HepG2 (cell line): ENCODE measurements around the gene TXLNA. TPM values are rescaled to one million over a fixed set of nuclear protein-coding genes. Genes with fewer than 3 reads are reported as not detected.

Experiments used
- ATAC-seq: fragments of 200-7000 bp; cut with Tn5 transposase; 3 replicates; pipeline ENCODE4 v1.9.1; 2020; ENCODE audit warnings: mild to moderate bottlenecking, moderate library complexity
- Bru-seq: library from RNA; stranded (reverse); fragments of 400-500 nt; gene quantifications from one replicate; lab custom pipeline; 2021; lab: Mats Ljungman, UMichigan
- BruChase-seq, 2 experiments: library from RNA; stranded (reverse); fragments of 400-500 nt; gene quantifications; one replicate each; lab custom pipeline; 2021; lab: Mats Ljungman, UMichigan
- BruUV-seq: library from RNA; stranded (reverse); fragments of 400-500 nt; replicated peaks from 2 replicates; lab custom pipeline; 2021; lab: Mats Ljungman, UMichigan
- CTCF ChIA-PET: fragments of 300-600 bp; formaldehyde crosslinking; extraction: SDS; loops from one replicate; lab custom pipeline; 2021; ENCODE audit warnings: low total read pairs, inconsistent platforms, low intra/inter-chr PET ratio; lab: Yijun Ruan, JAX
- POLR2A ChIA-PET: fragments of 350-600 bp; sonication (Branson Sonifier 250); formaldehyde crosslinking; loops from one replicate; lab custom pipeline; 2020; ENCODE audit warnings: antibody characterized with exemption, inconsistent platforms; lab: Yijun Ruan, JAX
- DNase-seq: peaks from one replicate; pipeline ENCODE4 v3.0.0-alpha.2; 2015; ENCODE audit warnings: low spot score
- FAIRE-seq: peaks from 3 replicates; lab custom pipeline; 2011; peaks lifted over from hg19 to GRCh38; lab: Jason Lieb, UNC
- H2AFZ ChIP-seq: one replicate; pipeline ENCODE4 v1.6.1; 2011; ENCODE audit warnings: low read length, inconsistent platforms
- H3K27ac ChIP-seq: fragments of 300-600 bp; 3 replicates; pipeline ENCODE4 v1.8.0; 2011; ENCODE audit warnings: mixed run types, mild to moderate bottlenecking, mixed read lengths, low read length, inconsistent platforms; ENCODE audit not compliant: insufficient read depth; ENCODE audit errors: extremely low read length
- H3K27me3 ChIP-seq, 2 experiments: fragments of 200-600 bp in 1 of 2; 2 replicates in 1 of 2; 3 replicates in 1 of 2; pipeline versions ENCODE4 v1.6.0 to v1.8.0; 2011; ENCODE audit warnings: low read length in 2 of 2, mild to moderate bottlenecking in 2 of 2, moderate library complexity in 2 of 2, inconsistent platforms in 1 of 2; ENCODE audit not compliant: insufficient read depth in 2 of 2, control insufficient read depth in 1 of 2
- H3K36me3 ChIP-seq, 2 experiments: fragments of 200-600 bp in 1 of 2; replicated peaks in 1 of 2; 2 replicates in 1 of 2; 3 replicates in 1 of 2; pipeline versions ENCODE4 v1.5.1 to v1.8.0; 2011; ENCODE audit warnings: low read length in 2 of 2, inconsistent platforms in 1 of 2; ENCODE audit not compliant: insufficient read depth in 2 of 2, control insufficient read depth in 1 of 2
- H3K4me1 ChIP-seq: 2 replicates; pipeline ENCODE4 v1.5.1; 2012; ENCODE audit warnings: low read length, inconsistent platforms; ENCODE audit not compliant: insufficient read depth
- H3K4me2 ChIP-seq: 2 replicates; pipeline ENCODE4 v1.6.0; 2011; ENCODE audit warnings: low read depth, low read length, inconsistent platforms
- H3K4me3 ChIP-seq, 3 experiments: fragments of 200-600 bp in 1 of 3; sonication (generic), shearing (Covaris generic) in 1 of 3; replicated peaks in 1 of 3; 2 replicates each; pipeline ENCODE4 v1.5.1; 2011 to 2016; ENCODE audit warnings: low read length in 3 of 3, inconsistent platforms in 2 of 3, low read depth in 2 of 3, mild to moderate bottlenecking in 2 of 3, control low read depth in 1 of 3, mixed read lengths in 1 of 3; ENCODE audit not compliant: insufficient read depth in 1 of 3
- H3K79me2 ChIP-seq: one replicate; pipeline ENCODE4 v1.6.1; 2011; ENCODE audit warnings: low read length, inconsistent platforms; ENCODE audit not compliant: insufficient read depth
- H3K9ac ChIP-seq: 2 replicates; pipeline ENCODE4 v1.6.0; 2011; ENCODE audit warnings: mild to moderate bottlenecking, low read depth, low read length, inconsistent platforms; ENCODE audit not compliant: insufficient read depth
- H3K9me3 ChIP-seq: 2 replicates; pipeline ENCODE4 v1.5.1; 2012; ENCODE audit warnings: mild to moderate bottlenecking, low read length
- H4K20me1 ChIP-seq: 2 replicates; pipeline ENCODE4 v1.6.0; 2011; ENCODE audit warnings: inconsistent platforms, mild to moderate bottlenecking, low read length, moderate library complexity; ENCODE audit not compliant: insufficient read depth
- GATAD1 ChIP-seq: IDR thresholded peaks from 2 replicates; pipeline ENCODE4 v1.6.1; 2016; ENCODE audit warnings: missing genetic modification reagents, missing compliant biosample characterization
- ISX ChIP-seq: sonication (generic); formaldehyde crosslinking; conservative IDR thresholded peaks from 2 replicates; pipeline ENCODE4 v1.5.0; 2020; ENCODE audit warnings: missing genetic modification reagents
- MAZ ChIP-seq, 2 experiments: sonication (generic) in 1 of 2; formaldehyde crosslinking in 1 of 2; IDR thresholded peaks; 2 replicates each; pipeline versions ENCODE4 v1.5.0 to v1.6.1; 2012 to 2020; ENCODE audit warnings: low read depth in 2 of 2, mild to moderate bottlenecking in 2 of 2, borderline replicate concordance in 1 of 2, improper control_type of control experiment in 1 of 2, low read length in 1 of 2, missing genetic modification reagents in 1 of 2, moderate library complexity in 1 of 2
- ZNF230 ChIP-seq: sonication (generic); formaldehyde crosslinking; IDR thresholded peaks from 2 replicates; pipeline ENCODE4 v1.4.0; 2020; ENCODE audit warnings: mild to moderate bottlenecking, missing genetic modification reagents
- ZNF235 ChIP-seq: sonication (generic); formaldehyde crosslinking; IDR thresholded peaks from 2 replicates; pipeline ENCODE4 v1.8.1; 2023; ENCODE audit warnings: mild to moderate bottlenecking, missing genetic modification reagents, borderline replicate concordance
- ZNF562 ChIP-seq: sonication (generic); formaldehyde crosslinking; IDR thresholded peaks from 2 replicates; pipeline ENCODE4 v1.8.0; 2022; ENCODE audit warnings: missing genetic modification reagents, borderline replicate concordance
- WGBS: methylation state at CpG from one replicate; pipeline ENCODE4 v1.1.6; 2017; ENCODE audit warnings: low lambda C conversion rate; 5-methylcytosine and 5-hydroxymethylcytosine counted together
- in situ Hi-C: cut with HindIII; loops from 2 replicates; pipeline ENCODE4 v1.10.0; 2017; ENCODE audit warnings: low pct_unique_long_range_greater_than_20kb; ENCODE audit not compliant: extremely low pct_ligation_motif_present
- intact Hi-C: fragments of 100-400 bp; cut with micrococcal nuclease; formaldehyde crosslinking; loops from one replicate; pipeline ENCODE4 v1.10.0; 2022; ENCODE audit not compliant: unreplicated experiment
- long read RNA-seq, 2 experiments: library from RNA in 1 of 2; library from polyadenylated mRNA in 1 of 2; stranded (forward) in 1 of 2; unstranded in 1 of 2; transcript quantifications; one replicate each; pipeline ENCODE4 v2.0.0, GENCODE V29; 2019 to 2022
- polyA minus RNA-seq, 3 experiments: library from RNA; depleted of rRNA, polyadenylated mRNA; stranded (reverse); fragments of >200 nt; gene quantifications; 2 replicates each; pipeline ENCODE4 v1.2.3, GENCODE V29; 2011; ENCODE audit warnings: low replicate concordance in 1 of 3
- polyA plus RNA-seq, 8 experiments: library from polyadenylated mRNA; depleted of rRNA in 3 of 8; stranded (reverse) in 7 of 8; unstranded in 1 of 8; fragments of >200 nt; fragmentation: Illumina TruSeq in 4 of 8; extraction: Trizol in 4 of 8; gene quantifications; 2 replicates each; pipeline versions ENCODE4 v1.2.1 to v1.2.3, GENCODE V29; 2011 to 2016; ENCODE audit warnings: low read depth in 4 of 8, missing spikeins in 1 of 8, mixed read lengths in 1 of 8; ENCODE audit not compliant: insufficient read depth in 1 of 8
- total RNA-seq, 5 experiments: library from RNA; depleted of rRNA; stranded (reverse); fragments of >200 nt; fragmentation: Illumina TruSeq; extraction: Trizol; gene quantifications; 2 replicates each; pipeline ENCODE4 v1.2.3, GENCODE V29; 2016; ENCODE audit warnings: low read depth in 1 of 5
- TF ChIP-seq, protein P1 (sequence below): sonication (generic); formaldehyde crosslinking; IDR thresholded peaks from 2 replicates; pipeline ENCODE4 v1.5.0; 2020; ENCODE audit warnings: mild to moderate bottlenecking, missing genetic modification reagents
- TF ChIP-seq, protein P2 (sequence below), 2 experiments: sonication (generic) in 1 of 2; formaldehyde crosslinking in 1 of 2; IDR thresholded peaks; 2 replicates each; pipeline versions ENCODE4 v1.4.0 to v1.6.1; 2016 to 2020; ENCODE audit warnings: borderline replicate concordance in 1 of 2, low read depth in 1 of 2, mild to moderate bottlenecking in 1 of 2, missing genetic modification reagents in 1 of 2

TXLNA gene
- 67.8 and 70.7 TPM in 2 replicates for total RNA-seq (2016; rRNA removed; fragmentation: Illumina TruSeq; extraction: Trizol)
- total RNA-seq (2016; cell fraction: cytosol; rRNA removed; fragmentation: Illumina TruSeq; extraction: Trizol; ENCODE audit: low read depth) = 4.6 and 5.6 TPM in 2 replicates
- total RNA-seq (2016; cell fraction: insoluble cytoplasmic fraction; rRNA removed; fragmentation: Illumina TruSeq; extraction: Trizol) = 62.2 and 69.2 TPM in 2 replicates
- total RNA-seq (2016; cell fraction: membrane; rRNA removed; fragmentation: Illumina TruSeq; extraction: Trizol) = 18.3 and 20.1 TPM in 2 replicates
- total RNA-seq (2016; cell fraction: nucleus; rRNA removed; fragmentation: Illumina TruSeq; extraction: Trizol) = 43.1 and 47.6 TPM in 2 replicates
- 29.6 and 35.3 TPM in 2 replicates for polyA plus RNA-seq (2011; rRNA removed)
- 24.4 and 26.4 TPM in 2 replicates for polyA plus RNA-seq (2011; cell fraction: cytosol; rRNA removed)
- 61.7 and 67.4 TPM in 2 replicates for polyA plus RNA-seq (2011; cell fraction: nucleus; rRNA removed)
- polyA plus RNA-seq (2012) = 17.6 and 25.1 TPM in 2 replicates
- polyA plus RNA-seq (2016; cell fraction: cytosol; fragmentation: Illumina TruSeq; extraction: Trizol; ENCODE audit: low read depth) = 1.8 and 2.5 TPM in 2 replicates
- 31.0 and 40.7 TPM in 2 replicates for polyA plus RNA-seq (2016; cell fraction: insoluble cytoplasmic fraction; fragmentation: Illumina TruSeq; extraction: Trizol; ENCODE audit: low read depth)
- polyA plus RNA-seq (2016; cell fraction: membrane; fragmentation: Illumina TruSeq; extraction: Trizol; ENCODE audit: low read depth) = 6.7 and 7.2 TPM in 2 replicates
- 57.5 and 57.8 TPM in 2 replicates for polyA plus RNA-seq (2016; cell fraction: nucleus; fragmentation: Illumina TruSeq; extraction: Trizol; ENCODE audit: insufficient read depth, low read depth)
- polyA minus RNA-seq (2011; rRNA and poly(A)+ RNA removed; ENCODE audit: low replicate concordance) = 48.5 and 59.2 TPM in 2 replicates
- 21.2 and 22.2 TPM in 2 replicates for polyA minus RNA-seq (2011; cell fraction: cytosol; rRNA and poly(A)+ RNA removed)
- polyA minus RNA-seq (2011; cell fraction: nucleus; rRNA and poly(A)+ RNA removed) = 18.9 and 23.6 TPM in 2 replicates
- percentile 87 among the genes with signal in this experiment for Bru-seq, nascent RNA
- BruChase-seq, experiment 1, labeled RNA remaining after a 6-hour chase = percentile 93 among the genes with signal in this experiment
- BruChase-seq, experiment 2, labeled RNA remaining after a 2-hour chase = percentile 96 among the genes with signal in this experiment
- long read RNA-seq, experiment 1, full-length matches to known transcripts = 3 of 36 reads
- long read RNA-seq, experiment 1, partial matches to known transcripts = 4 of 36 reads
- long read RNA-seq, experiment 1, other reads (novel, unspliced or antisense) = 29 of 36 reads
- long read RNA-seq, experiment 2, full-length matches to known transcripts = 5 of 65 reads
- long read RNA-seq, experiment 2, partial matches to known transcripts = 8 of 65 reads
- long read RNA-seq, experiment 2, other reads (novel, unspliced or antisense) = 52 of 65 reads

DNA sequence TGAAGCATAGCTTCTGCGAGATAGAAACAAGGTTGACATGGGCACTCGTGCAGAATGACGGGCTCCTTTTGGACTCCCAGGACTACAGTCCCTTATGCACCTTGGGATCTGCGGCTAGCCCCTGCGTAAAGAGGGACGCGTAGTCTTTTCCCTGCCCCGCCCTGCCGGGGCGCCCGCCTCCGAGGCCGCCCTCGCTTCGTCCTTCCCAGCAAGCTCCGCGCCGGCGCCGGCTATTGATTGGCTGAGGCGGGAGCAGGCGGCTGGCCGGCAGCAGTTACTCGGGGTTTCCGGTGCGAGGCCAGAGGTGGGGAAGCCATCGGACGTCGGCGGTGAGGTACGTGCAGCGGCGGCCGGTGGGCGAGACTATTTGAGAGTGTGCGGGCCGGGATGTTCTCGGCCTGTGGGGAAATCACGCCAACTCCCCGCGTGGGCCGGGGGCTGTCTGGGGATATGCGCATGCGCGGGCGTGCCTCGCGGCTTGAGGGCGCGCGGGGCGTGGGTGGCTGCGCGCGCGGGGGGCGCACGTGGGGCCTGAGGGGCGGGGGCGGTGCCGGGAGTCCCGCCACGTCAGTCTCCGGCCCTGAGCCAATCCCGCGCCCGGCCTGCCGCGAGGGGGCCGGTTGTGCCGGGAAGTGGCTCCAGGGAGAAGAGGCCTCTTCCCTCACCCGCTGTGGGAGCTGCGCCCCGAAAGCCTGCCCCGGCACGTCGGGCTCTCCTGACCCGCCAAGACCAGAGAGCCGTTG is at the start of gene TXLNA:
TXLNA (plus strand) TSS at position 233 of the 743 bp plus-strand sequence. CDS start 671 bp downstream, outside the sequence.
- POLR2A ChIA-PET = interaction anchor here (0.5 to 2.7 kb wide), 20 partner anchors 13 to 214 kb away, joined by 3 to 38 read pairs (median 4); partner anchors contain the start of genes BSDC1, CCDC28B, EIF3I and HDAC1
- peak within 1 kb of the TSS; percentile 58 to 76 (median 61) for H3K4me3 ChIP-seq
- peak within 1 kb of the TSS; percentile 87 for H3K27ac ChIP-seq
- H3K36me3 ChIP-seq = peaks cover 8 to 20% of the 10 kb centered on the region in 2 experiments; a peak in 4 of 5 replicates
- CTCF ChIA-PET = no interaction called here
- in situ Hi-C loops (no loop called here), intact Hi-C loops (no loop called here)
- ATAC-seq (peak; percentile 85), DNase-seq (peak; percentile 86), FAIRE-seq (no peak)
- peak within 1 kb of the TSS; percentile 84 for H3K9ac ChIP-seq
- H3K4me2 ChIP-seq = peak within 1 kb of the TSS; percentile 80
- H3K9me3 ChIP-seq = no peaks in the 10 kb centered on the region
- no peaks in the 10 kb centered on the region for H4K20me1 ChIP-seq
- H3K27me3 ChIP-seq = no peaks in the 10 kb centered on the region
- 0% methylated on average over 13 of the region's 79 CpGs for WGBS
- no TSS peak for BruUV-seq
- H3K4me1 ChIP-seq = peaks cover 64% of the 10 kb centered on the region
- H2AFZ ChIP-seq = peak within 1 kb of the TSS; percentile 85
- H3K79me2 ChIP-seq = peaks cover 35% of the 10 kb centered on the region
- TF ChIP-seq MAZ (IDR thresholded peaks at IDR 0.05; ENCODE audit: borderline replicate concordance, low read depth, low read length) (peak; percentile 60; the same call in 1 of the 2 replicates), MAZ (CRISPR knock-in tag; IDR thresholded peaks at IDR 0.05; ENCODE audit: low read depth) (peak; percentile 90), ZNF235 (CRISPR knock-in tag) (0 out of 2 replicates have a peak, but pooled peaks have one; percentile 50), ZNF562 (peak; percentile 64; the same call in 1 of the 2 replicates), GATAD1 (CRISPR knock-in tag) (peak; percentile 83), ISX (CRISPR knock-in tag) (no peak; the same call in 1 of the 2 replicates), ZNF230 (no peak; the same call in 1 of the 2 replicates)
- TF ChIP-seq, protein P1, sequence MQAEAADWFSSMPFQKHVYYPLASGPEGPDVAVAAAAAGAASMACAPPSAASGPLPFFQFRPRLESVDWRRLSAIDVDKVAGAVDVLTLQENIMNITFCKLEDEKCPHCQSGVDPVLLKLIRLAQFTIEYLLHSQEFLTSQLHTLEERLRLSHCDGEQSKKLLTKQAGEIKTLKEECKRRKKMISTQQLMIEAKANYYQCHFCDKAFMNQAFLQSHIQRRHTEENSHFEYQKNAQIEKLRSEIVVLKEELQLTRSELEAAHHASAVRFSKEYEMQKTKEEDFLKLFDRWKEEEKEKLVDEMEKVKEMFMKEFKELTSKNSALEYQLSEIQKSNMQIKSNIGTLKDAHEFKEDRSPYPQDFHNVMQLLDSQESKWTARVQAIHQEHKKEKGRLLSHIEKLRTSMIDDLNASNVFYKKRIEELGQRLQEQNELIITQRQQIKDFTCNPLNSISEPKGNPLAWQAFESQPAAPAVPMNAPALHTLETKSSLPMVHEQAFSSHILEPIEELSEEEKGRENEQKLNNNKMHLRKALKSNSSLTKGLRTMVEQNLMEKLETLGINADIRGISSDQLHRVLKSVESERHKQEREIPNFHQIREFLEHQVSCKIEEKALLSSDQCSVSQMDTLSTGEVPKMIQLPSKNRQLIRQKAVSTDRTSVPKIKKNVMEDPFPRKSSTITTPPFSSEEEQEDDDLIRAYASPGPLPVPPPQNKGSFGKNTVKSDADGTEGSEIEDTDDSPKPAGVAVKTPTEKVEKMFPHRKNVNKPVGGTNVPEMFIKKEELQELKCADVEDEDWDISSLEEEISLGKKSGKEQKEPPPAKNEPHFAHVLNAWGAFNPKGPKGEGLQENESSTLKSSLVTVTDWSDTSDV (CRISPR knock-in tag) = no peak
- TF ChIP-seq, protein P2, sequence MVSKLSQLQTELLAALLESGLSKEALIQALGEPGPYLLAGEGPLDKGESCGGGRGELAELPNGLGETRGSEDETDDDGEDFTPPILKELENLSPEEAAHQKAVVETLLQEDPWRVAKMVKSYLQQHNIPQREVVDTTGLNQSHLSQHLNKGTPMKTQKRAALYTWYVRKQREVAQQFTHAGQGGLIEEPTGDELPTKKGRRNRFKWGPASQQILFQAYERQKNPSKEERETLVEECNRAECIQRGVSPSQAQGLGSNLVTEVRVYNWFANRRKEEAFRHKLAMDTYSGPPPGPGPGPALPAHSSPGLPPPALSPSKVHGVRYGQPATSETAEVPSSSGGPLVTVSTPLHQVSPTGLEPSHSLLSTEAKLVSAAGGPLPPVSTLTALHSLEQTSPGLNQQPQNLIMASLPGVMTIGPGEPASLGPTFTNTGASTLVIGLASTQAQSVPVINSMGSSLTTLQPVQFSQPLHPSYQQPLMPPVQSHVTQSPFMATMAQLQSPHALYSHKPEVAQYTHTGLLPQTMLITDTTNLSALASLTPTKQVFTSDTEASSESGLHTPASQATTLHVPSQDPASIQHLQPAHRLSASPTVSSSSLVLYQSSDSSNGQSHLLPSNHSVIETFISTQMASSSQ (IDR thresholded peaks at IDR 0.05; ENCODE audit: low read depth) = no peak
- TF ChIP-seq, protein P2 (CRISPR knock-in tag; IDR thresholded peaks at IDR 0.05; ENCODE audit: borderline replicate concordance) = peak; percentile 31; the same call in 1 of the 2 replicates
